Activated T-cell treated with anti-CD3 and anti-CD28 coated beads, Interleukin-2, amount 50 U/mL, for 1 hour (primary cell): ENCODE measurements around the gene ADCY1.

Experiments
- DNase-seq: peaks from one replicate; pipeline ENCODE4 v3.0.0-alpha.2; 2020

ADCY1 gene

DNA sequence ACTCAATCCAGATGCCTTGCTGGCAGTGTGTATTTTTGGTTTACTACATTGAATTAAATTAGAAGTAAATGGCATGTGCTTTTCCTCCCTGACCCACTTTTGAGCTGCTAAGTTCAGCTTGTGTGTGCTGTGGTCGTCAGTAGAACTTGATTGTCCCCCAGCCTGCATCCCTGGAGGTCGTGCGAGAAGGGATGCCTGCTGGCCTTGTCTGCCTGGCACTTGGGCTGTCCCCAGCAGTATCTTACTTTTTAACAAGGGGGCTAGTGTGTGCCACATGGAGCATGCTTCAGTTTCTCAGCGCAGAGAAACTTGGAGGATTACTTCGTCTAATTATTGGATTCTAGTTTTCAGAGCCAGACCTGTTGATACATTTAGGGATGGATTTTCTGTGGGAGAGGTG is 80.2 kb downstream of the ADCY1 start:
- DNase-seq: no peak

DNA sequence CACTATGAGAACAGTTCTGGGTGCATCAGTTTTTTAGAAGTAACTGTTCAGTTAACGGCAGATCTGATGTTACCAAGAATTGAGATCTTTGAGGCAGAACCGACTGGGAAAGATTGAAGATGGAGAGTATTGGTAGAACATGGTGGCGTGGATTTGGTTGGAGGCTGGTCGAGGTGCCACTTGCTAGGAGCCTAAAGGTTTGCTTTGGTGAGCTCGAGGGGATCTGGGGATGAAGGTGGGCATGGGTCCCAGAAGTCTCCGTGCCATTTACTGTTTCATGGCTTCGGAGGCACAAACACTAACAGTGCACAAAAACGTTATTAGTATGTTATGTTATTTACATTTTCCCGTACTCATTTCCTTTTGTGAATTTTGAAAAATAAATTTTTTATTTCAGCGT is 81.4 kb downstream of the ADCY1 start:
- DNase-seq: no peak

DNA sequence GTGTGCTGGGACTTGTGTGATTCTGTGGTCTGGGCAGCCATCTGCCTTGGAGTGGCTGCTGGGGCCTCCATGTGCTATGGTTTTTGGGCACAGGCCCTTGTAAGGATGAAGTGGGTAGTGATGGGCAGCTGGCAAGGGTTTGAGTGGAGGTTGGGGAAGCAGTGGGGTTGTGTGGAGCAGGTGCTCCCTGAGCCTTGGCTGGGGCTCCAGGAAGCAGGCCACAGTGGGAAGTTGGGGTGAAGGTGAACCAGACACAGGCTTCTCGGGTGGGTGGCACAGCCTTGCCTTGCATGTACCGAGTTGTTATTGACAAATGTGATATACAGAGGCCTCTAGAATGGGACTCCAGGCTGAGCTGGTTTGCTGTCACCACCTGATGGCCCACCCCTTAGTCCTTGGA is 82.3 kb downstream of the ADCY1 start:
- DNase-seq: no peak

DNA sequence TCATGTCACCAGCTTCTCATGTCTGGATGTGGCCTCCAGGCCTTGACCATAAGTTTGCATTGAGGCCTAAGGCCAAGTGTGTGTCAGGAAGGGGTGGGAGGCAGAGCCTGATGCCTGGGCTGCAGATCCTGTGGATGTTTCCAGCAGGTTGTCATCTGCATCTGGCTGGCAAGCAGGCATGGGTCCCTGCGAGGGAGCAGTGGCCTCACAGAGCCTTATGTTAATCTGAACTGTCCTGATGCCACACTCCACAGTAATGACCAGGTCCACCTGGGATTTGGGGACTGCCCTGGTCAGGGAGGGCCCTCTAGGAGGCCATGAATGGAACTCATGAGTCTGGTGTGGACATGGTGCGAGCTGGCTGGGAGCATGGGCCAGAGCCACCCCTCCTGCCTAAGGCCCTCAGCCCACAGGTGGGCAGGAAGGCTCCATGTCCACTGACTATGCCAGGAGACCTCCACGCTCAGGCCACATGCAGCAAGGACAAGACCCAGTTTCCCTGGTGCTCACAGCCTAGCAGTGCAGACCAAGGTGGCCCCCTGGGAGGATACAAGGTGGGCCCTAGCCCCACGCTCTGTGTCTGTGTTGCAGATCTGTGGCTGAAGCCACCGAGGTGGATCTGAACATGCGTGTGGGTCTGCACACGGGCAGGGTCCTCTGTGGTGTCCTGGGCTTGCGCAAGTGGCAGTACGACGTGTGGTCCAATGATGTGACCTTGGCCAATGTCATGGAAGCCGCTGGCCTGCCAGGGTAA is 83.1 kb downstream of the ADCY1 start:
- DNase-seq: no peak

DNA sequence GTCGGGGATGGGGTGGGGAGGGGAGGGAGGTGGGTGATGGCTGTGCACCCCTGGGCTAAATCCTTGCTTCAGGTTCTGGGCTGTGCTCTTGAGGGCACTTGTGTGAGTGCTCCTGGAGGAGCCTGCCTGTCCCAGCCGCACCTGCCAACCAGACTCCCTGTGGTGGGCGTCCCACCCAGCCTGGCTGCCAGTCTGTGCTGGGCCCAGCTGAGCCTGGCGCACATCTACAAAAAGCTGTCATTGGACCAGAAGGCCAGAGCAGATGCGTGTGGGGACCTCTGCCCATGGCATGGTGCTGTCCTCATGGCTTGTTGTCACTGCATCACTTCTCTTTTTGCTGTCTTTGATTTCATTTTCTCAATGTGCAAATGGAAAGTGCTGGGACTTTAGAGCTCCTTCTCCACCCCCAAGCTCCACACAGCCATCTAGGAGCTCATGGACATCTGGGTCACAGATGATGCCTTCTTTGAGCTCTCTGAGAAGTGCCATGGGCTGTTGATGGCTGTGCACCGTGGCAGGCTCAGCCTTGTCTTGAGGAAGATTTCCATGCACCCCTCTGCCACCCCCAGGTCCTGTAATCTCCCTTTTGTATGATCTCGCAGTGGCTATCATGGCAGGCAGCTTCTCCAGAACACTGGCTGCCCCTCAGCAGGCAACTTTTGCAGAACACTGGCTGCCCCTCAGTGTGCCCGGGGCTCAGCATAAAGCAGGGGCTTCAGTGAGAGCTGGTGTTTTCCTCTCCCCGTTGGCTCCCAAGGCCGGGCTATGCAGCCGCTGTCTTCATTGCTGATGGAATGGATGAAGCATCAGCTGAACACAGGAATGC is 83.9 kb downstream of the ADCY1 start:
- no peak for DNase-seq

DNA sequence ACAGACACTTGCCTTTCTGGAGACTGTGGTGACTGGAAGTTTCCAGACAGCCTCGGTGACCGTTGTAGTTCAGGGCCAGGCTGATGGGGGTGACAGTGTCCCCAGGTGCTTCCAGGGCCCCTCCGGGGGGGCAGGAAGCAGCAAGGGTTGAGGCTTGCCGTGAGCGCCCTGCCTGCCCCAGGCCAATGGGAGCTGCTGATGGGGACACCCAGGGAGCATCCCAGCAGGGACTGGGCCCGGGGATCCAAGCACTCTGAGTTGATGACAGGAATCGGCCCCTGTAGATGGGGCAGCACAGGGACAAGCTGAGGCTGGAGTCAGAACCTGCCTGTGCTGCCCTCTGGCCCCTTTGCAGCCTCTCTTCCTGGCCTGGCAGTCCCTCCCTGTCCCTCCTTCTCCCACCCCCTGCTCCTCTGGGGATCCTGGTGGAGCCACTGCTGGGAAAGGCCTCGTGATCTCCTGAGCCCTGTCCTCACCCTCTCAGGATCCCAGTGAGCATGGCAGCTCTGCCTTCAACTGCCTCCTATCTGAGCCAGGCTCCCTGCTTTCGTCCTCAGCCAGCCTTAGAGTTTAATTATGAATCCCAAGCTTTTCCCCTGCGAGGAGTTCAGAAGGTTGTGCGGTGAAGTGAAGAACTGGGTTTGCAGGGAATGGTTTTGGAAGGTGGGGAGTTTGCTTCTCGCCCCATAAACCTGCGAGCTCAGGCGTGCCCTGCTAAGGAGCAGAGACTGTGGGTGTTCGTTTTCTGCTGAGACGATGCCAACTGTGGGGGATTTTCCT is 84.7 kb downstream of the ADCY1 start:
- DNase-seq: no peak

DNA sequence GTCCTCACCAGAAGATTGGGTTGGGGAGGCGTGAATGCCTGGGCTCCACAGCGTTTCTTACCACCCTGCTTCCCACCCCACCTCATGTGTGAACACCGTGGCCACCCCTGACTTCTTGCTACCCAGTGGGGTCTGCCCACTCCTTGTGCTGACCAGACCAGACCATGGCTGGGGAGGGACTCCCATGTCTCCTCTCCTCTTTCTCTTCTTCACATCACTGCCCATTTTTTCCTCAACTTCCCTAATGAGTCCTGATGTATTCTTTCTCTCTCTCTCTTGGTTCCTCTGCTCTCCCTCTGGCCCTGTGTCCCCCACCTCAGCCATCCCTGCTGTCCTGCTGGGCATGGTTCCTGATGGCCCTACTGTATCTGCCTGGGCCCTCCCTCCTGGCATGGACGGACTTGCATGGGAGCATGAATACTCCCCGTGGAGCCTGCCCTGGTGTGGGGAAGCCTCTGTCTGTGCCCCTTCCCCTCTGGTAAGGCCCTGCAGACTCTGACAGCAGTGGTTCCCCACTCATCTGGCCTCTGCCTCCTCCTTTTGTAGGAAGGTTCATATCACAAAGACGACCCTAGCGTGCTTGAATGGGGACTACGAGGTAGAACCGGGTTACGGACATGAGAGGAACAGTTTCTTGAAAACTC is 85.5 kb downstream of the ADCY1 start:
- DNase-seq: no peak

DNA sequence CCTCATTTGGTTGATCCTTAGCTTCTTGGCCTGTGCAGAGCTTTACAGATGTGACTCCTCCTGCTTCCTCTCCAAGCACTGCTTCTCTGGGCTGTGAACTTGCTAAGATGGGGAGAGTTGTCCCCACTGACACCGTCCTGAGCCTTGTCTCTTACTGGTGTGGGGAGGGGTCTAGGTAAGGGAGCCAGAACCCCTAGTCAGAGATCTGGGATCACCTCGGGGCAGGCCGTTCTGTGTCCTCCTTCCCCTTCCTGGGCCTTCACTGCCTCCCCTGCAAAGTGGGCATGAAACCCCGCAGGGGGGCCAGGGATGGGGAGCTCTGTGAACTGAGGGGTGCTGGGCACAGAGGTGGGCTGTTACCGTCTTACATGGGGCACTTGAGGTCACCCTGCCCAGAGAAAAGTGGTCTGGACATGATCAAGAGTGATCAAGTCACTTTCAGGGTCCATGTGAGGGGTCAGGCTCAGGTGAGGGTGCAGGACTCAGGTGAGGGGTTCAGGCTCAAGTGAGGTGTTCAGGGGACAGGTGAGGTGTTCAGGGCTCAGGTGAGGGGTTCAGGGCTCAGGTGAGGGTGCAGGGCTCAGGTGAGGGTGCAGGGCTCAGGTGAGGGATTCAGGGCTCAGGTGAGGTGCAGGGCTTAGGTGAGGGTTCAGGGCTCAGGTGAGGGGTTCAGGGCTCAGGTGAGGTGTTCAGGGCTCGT is 86.2 kb downstream of the ADCY1 start:
- no peak for DNase-seq

DNA sequence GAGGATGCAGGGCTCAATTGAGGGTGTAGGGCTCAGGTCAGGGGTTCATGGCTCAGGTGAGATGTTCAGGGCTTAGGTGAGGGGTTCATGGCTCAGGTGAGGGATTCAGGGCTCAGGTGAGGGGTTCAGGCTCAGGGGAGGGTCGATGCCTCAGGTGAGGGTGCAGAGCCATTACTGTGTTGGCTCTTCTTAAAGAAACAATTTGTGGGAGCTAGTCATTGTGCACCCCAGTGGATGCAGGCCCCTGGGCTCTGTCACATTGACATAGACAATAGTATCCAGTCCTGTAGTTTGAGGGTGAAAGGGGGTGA is 86.7 kb downstream of the ADCY1 start:
- DNase-seq: no peak

DNA sequence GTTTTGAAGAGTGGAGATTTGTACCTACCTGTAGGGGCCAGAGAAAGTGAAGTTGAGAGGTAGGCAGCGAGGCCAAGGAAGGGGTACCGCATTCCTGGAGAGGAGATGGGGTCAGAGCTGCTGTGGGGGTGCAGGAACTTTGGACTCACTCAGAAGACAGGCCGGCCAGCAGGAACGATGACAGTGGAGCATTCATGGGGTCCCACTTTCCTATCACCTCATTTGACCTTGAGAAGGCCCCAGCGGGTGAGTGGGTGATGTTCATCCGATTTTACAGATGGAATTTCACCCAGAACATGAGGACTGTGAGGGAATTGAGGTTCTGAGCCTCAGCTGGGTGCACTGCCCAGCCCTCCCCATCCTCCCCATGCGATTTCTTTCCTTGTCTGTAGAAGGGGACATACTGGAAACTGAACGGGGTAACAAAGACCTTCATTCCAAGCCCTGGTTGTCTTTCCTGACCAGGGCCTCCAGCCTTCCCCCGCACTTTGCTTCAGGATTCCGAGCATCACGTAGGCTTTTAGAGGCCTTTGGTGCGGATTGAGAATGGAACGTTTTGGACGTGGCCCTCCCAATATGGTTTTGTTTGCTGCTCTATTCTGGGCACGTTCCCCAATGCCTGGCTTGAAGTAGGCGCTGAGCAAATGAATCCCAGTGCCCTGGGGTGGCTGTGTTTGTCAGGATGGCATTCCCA is 87.3 kb downstream of the ADCY1 start:
- no peak for DNase-seq

DNA sequence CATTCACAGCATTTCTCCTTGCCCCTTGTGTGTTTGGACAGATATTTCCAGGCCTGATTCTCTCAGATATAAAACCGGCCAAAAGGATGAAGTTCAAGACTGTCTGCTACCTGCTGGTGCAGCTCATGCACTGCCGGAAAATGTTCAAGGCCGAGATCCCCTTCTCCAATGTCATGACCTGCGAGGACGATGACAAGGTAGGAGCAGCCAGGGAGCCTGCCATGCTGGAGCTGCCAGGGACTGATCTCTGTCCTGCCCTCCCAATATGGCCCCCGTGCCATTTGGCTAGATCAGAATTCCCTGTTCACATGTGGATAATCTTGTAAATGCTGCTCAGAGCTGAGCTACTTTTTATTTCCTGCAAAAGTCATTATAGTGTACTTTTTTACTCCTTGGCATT is 87.8 kb downstream of the ADCY1 start:
- no peak for DNase-seq

DNA sequence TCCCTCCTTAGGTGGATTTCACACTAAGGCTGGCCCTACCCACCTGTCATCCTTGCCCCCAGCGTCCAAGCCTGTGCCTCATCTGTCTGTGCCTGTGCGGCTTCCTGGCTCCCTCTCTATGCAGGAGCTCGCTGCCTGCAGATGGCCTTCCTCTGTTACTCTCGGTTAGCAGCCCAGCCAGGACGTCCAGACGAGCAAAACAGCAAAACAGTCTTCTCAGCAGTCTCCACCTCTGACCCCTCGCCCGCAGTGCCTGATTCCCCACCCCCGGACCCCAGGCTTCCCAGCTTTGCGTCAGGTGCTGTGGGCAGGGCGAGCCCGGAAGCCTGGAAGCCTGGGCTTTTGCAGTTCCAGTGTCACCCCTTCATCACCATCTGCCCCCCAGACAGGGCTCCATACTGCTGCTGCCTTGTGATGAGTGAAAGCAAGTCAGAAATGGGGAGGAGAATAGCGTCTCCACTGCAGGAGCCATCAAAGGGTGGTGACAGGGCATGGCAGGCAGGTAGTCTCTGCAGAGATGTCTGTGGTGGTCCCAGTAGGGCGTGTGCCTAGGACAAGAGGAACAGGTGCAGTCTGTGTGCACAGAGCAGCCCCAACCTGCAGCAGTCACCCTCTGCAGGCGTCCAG is 88.5 kb downstream of the ADCY1 start:
- DNase-seq: no peak

DNA sequence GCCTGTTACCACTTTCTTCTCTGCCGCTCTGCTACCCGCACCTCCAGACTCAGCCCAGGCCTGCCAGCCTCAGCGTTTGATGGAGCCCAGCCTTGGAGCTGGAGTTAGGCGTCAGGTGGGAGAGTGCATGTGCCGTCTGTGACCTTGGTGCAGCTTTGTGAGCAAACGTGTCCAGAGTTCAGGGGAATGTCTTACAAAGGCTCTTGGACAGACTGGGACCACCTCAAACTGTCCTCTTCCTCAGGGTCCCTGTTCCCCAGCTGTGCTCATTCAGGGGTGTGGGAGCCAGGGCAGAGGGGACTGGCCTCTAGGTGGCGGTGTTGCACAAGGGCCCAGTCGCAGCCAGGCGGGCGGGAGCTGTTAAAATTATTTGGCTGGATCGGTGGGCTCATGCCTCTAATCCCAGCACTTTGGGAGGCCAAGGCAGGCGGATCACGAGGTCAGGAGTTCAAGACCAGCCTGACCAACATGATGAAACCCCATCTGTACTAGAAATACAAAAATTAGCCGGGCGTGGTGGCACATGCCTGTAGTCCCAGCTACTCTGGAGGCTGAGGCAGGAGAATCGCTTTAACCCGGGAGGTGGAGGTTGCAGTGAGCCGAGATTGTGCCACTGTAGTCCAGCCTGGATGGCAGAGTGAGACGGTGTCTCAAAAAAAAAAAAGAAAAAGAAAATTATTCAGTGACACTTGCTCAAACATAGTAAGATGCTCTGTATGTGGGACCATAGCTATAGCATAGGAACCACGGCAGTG is 89.2 kb downstream of the ADCY1 start:
- DNase-seq: no peak

DNA sequence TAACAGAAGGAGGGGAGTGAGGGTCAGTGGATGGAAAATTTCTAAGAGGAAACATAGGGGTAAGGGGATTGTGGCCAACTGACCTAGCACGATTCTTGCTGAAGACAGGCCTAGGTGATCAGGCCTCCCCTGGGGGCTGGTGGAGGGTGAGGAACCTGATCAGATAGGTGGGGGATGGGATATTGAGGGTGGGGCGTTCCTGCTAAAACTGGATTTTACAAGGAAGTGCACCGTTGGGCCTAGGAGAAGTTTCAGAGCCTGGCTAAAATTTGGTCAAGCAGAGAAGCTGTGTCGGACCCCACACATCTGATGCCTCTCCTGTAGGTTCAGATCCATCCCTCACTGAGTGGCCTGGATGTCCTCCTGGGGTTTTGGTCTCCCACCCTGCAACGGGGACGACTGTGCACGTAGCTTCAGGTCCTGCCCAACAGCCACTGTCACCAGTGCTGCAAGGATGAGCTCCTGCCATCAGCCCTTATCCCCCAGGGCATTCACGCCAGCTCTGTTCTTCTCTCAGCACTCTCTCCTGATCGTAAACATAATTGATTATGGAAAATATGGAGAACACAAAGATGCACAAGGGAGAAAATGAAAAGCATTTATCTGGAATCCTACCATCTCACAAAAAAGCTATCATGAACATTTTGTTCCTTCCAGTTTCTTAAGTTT is 89.9 kb downstream of the ADCY1 start:
- DNase-seq: no peak

DNA sequence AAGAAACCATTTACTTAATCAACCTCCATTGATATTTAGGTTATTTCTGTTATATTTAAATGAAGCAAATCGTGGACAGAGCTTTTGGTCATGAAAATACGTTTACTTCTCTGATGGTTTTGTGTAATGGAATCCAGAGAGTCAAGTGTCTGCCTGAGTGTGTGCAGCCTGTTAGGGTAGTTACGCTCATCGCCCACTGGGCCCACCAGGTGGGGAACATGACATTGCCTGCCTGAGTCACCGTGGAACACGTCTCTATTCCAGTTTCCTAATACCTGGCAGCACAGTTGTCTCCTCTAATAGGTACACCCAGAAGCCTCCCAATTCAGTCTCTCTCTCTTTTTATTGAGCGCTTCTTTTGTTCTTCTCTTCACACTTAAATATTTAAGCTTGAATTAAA is 91.0 kb downstream of the ADCY1 start:
- DNase-seq: no peak

DNA sequence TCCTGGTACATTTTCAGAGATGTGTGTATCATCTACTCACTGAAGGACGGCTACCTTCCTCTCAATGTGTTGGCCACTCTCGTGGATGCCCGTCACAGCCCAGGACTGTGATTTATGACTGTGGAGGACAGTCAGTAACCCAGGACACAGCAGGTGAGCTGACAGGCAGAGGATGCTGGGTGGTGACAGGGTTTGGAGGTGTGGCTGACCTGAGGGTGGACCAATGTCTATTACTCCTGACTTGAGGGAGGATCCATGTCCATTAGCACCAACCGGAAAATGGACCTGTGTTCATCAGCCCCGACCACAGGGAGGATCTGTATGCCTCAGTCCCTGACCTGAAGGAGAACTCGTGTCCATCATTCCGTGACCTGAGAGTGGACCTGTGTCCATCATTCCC is 96.1 kb downstream of the ADCY1 start:
- no peak for DNase-seq

DNA sequence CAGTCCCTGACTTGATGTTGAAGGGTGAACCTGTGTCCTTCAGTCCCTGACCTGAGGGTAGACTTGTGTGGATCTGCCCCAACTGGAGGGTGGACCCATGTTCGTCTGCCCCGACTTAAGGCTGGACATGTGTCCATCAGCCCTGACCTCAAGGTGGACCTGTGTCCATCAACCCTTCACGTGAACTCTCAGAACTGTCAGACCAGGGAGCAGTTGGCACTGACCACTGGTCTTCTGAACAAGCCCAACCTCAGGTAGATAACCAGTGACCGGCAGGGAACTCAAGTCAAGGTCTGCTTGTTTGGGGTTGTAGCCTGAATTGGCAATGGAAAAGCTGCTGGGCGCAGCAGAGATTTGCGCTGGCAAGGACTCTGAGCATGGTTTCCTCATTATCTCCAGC is 96.5 kb downstream of the ADCY1 start:
- no peak for DNase-seq

DNA sequence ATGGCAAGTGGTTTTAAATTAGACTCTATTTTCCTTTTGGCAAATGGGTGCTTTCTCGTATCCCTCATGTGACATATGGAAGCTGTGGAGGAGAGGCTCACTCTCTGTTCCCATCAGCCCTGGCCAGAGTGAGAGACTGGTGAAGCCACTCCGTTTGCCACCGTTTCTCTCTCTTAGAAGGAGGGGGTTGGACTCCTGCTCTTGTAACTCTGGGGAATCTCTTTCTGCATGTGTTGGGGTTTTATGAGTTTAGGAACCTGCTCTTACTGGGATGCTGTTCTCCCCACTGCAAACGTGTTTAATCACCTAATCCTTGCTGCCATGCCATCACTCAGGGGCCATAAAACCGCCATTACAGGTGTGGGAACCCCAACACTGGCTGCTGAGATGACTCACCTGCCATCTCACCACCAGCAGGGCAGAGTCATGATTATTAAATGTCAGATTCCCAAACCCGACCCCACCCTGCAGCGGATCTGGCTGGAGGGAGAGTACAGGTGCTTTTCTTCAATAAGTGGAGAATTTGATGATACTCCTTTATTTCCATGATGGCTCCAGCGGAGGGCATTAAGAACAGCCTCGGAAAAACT is 103.2 kb downstream of the ADCY1 start:
- no peak for DNase-seq

DNA sequence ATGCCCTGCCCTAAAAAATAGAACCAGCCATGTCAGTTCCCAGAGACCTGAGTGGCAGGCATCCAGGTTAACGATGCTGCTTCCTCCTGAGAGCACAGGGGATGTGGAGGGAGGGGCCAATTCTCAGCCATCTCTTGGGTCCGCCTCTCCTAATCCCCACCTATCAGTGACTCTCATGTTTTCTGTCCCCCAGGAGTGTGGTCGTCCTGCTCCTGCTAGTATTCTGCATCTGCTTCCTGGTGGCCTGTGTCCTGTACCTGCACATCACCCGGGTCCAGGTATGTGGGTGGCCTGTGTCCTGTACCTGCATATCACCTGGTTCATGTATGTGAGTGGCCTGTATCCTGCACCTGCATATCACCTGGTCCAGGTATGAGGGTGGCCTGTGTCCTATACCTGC is 105.3 kb downstream of the ADCY1 start:
- DNase-seq: no peak

DNA sequence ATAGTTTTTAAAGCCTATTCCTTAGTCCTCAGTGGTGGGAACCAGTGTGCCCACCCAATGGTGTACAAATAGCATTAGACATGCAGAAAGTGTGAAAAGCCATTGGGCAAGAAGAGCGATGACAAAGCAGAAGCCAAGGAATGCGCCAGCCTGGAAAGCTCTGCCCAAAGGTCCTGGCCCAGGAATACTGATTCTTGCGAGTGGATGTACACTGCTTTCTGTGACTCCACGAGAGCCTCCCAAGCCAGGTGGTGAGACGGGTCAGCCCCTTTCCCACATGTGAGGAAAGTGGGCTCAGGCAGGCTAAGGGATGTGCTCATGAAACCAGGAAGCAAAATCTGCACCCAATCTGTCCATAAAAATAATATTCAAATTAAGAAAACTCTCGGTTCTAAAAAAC is 106.6 kb downstream of the ADCY1 start:
- DNase-seq: no peak
